ENCODE data around the gene SPRYD7.

The SPRYD7 gene

DNA sequence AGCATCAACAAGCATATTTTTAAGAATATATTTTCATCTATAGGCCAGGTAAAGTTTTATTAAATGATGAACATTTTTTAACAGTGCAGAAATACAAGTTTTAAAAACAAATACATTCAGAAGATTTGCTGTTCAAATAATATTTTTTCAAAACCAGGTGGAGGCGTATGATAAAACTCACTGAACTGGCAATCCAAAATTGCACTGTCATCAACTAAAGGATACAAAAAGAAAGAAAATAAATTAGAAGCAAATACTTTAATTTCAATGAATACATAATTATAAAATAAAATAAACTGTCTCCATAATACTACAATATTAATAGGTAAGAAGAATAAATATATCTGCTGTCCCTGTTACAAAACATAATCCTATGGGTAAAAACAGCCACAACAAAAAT is 21.2 kb downstream of the SPRYD7 start:
- ChIA-PET CTCF (no interaction called here), POLR2A (no interaction called here)
- H3K36me3 ChIP-seq (ENCODE audit: control insufficient read depth in 2 of 2, insufficient read depth in 1 of 2, low read length in 2 of 2) = peaks cover 10 to 13% of the 10 kb centered on the region in 2 experiments

DNA sequence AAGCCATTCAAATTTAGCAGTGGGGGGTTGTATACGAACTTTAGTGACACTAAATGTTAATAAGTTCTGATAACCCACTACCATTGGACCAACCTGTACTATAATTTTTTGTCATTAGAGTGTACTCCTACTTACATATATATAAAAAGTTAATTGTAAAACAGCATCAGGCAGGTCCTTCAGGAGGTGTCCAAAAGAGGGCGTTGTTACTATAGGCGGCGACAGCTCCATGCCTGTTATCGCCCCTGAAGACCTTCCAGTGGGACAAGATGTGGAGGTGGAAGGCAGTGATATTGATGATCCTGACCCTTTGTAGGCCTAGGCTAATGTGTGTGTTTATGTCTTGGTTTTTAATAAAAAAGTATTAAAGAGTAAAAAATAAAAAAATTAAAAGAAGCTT is 27.5 kb downstream of the SPRYD7 start:
- TF ChIP-seq ZNF366 (tag by site-specific recombination; conservative IDR thresholded peaks at IDR 0.05) (no peak), ZNF830 (tag by site-specific recombination; IDR thresholded peaks at IDR 0.05; ENCODE audit: low read depth) (no peak), ZNF223 (tag by site-specific recombination; IDR thresholded peaks at IDR 0.05) (no peak), ZNF555 (tag by site-specific recombination; conservative IDR thresholded peaks at IDR 0.05) (no peak), ZNF530 (tag by site-specific recombination; IDR thresholded peaks at IDR 0.05; ENCODE audit: low read depth) (no peak), ZNF19 (tag by site-specific recombination; IDR thresholded peaks at IDR 0.05; ENCODE audit: low read depth) (no peak), SCRT2 (tag by site-specific recombination; IDR thresholded peaks at IDR 0.05) (no peak), TRIM28 (IDR thresholded peaks at IDR 0.05; ENCODE audit: borderline replicate concordance, low read length) (no peak), INSM2 (tag by site-specific recombination; IDR thresholded peaks at IDR 0.05) (no peak)
- ChIA-PET CTCF (interaction anchor here (0.7 to 1.1 kb wide), 4 partner anchors 17 to 219 kb away, joined by 3 to 4 read pairs (median 4); partner anchors contain the start of gene SPRYD7), POLR2A (no interaction called here)
- peaks cover 0 to 3% of the 10 kb centered on the region in 2 experiments; a peak in 2 of 3 replicates for H3K36me3 ChIP-seq (ENCODE audit: control insufficient read depth in 2 of 2, insufficient read depth in 1 of 2, low read length in 2 of 2)
- H3K9me3 ChIP-seq (ENCODE audit: control insufficient read depth, insufficient read depth, low read depth, low read length) = no peaks in the 10 kb centered on the region
- no peak overlapping the region for H3K27ac ChIP-seq (ENCODE audit: extremely low read depth, low read depth, low read length)
- H3K4me3 ChIP-seq (ENCODE audit: low read depth, low read length) = no peak overlapping the region
- H3K4me1 ChIP-seq (ENCODE audit: control insufficient read depth, insufficient read depth, low read length) = no peaks in the 10 kb centered on the region

More for the DNA sequence above, 21.2 kb downstream of the SPRYD7 start:
- no peak overlapping the region for H3K4me3 ChIP-seq (ENCODE audit: low read depth, low read length)
- no peaks in the 10 kb centered on the region for H3K4me1 ChIP-seq (ENCODE audit: control insufficient read depth, insufficient read depth, low read length)
- no peak overlapping the region for H3K27ac ChIP-seq (ENCODE audit: extremely low read depth, low read depth, low read length)
- no peak for TF ChIP-seq ZNF777 (tag by site-specific recombination; IDR thresholded peaks at IDR 0.05; ENCODE audit: borderline replicate concordance)
- TF ChIP-seq ZNF26 (tag by site-specific recombination; IDR thresholded peaks at IDR 0.05) = no peak
- TF ChIP-seq, protein P1, sequence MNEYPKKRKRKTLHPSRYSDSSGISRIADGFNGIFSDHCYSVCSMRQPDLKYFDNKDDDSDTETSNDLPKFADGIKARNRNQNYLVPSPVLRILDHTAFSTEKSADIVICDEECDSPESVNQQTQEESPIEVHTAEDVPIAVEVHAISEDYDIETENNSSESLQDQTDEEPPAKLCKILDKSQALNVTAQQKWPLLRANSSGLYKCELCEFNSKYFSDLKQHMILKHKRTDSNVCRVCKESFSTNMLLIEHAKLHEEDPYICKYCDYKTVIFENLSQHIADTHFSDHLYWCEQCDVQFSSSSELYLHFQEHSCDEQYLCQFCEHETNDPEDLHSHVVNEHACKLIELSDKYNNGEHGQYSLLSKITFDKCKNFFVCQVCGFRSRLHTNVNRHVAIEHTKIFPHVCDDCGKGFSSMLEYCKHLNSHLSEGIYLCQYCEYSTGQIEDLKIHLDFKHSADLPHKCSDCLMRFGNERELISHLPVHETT (tag by site-specific recombination; IDR thresholded peaks at IDR 0.05) = no peak
- no peak for TF ChIP-seq ZNF621 (tag by site-specific recombination; IDR thresholded peaks at IDR 0.05)
- TF ChIP-seq ZNF324 (tag by site-specific recombination; IDR thresholded peaks at IDR 0.05) = no peak
- TF ChIP-seq, protein P2, sequence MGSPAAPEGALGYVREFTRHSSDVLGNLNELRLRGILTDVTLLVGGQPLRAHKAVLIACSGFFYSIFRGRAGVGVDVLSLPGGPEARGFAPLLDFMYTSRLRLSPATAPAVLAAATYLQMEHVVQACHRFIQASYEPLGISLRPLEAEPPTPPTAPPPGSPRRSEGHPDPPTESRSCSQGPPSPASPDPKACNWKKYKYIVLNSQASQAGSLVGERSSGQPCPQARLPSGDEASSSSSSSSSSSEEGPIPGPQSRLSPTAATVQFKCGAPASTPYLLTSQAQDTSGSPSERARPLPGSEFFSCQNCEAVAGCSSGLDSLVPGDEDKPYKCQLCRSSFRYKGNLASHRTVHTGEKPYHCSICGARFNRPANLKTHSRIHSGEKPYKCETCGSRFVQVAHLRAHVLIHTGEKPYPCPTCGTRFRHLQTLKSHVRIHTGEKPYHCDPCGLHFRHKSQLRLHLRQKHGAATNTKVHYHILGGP (tag by site-specific recombination; IDR thresholded peaks at IDR 0.05) = no peak
- no peak for TF ChIP-seq ZNF677 (tag by site-specific recombination; IDR thresholded peaks at IDR 0.05)
- TF ChIP-seq ZNF292 (tag by site-specific recombination; IDR thresholded peaks at IDR 0.05; ENCODE audit: borderline replicate concordance, low read depth) = no peak
- H3K9me3 ChIP-seq (ENCODE audit: control insufficient read depth, insufficient read depth, low read depth, low read length) = no peaks in the 10 kb centered on the region
